Esophagus muscularis mucosa (tissue), 4 donors: ENCODE data around the gene JKAMP. TPM values are rescaled to one million over a fixed set of nuclear protein-coding genes. Genes with fewer than 3 reads are reported as not detected.

Source experiments
- DNase-seq: peaks from one replicate; pipeline ENCODE4 v3.0.0-alpha.2; 2017; ENCODE audit errors: extremely low spot score
- H3K27ac ChIP-seq, 4 donors: fragments of 200-600 bp; sonication (generic); replicated peaks in 1 of 4; 1 replicate in 3 of 4; 2 replicates in 1 of 4; pipeline ENCODE4 v1.5.1; 2016 to 2019; ENCODE audit warnings: mild to moderate bottlenecking in 1 of 4
- H3K27me3 ChIP-seq, 4 donors: fragments of 200-600 bp; sonication (generic); one replicate each; pipeline versions ENCODE4 v1.5.1 to v1.6.0; 2016 to 2019
- H3K36me3 ChIP-seq, 4 donors: fragments of 200-600 bp; sonication (generic); one replicate each; pipeline ENCODE4 v1.5.1; 2016 to 2019
- H3K4me1 ChIP-seq, 4 donors: fragments of 200-600 bp; sonication (generic); one replicate each; pipeline ENCODE4 v1.5.1; 2016 to 2019
- H3K4me3 ChIP-seq, 4 donors: fragments of 200-600 bp; sonication (generic); 1 replicate in 2 of 4; 2 replicates in 2 of 4; pipeline ENCODE4 v1.5.1; 2016 to 2019; ENCODE audit warnings: mild to moderate bottlenecking in 4 of 4, moderate library complexity in 1 of 4
- H3K9me3 ChIP-seq, 4 donors: fragments of 200-600 bp; sonication (generic); 1 replicate in 3 of 4; 2 replicates in 1 of 4; pipeline ENCODE4 v1.5.1; 2016 to 2019
- EP300 ChIP-seq: sonication (generic); formaldehyde crosslinking; IDR thresholded peaks from one replicate; pipeline ENCODE4 v1.6.1; 2017; ENCODE audit warnings: antibody characterized with exemption
- POLR2A ChIP-seq: fragments of 450-650 bp; IDR thresholded peaks from one replicate; pipeline ENCODE4 v1.6.1; 2017; ENCODE audit warnings: antibody characterized with exemption, moderate library complexity, mild to moderate bottlenecking, low read depth
- POLR2AphosphoS5 ChIP-seq, 2 donors: sonication (generic); formaldehyde crosslinking; IDR thresholded peaks; one replicate each; pipeline ENCODE4 v1.6.1; 2017; ENCODE audit warnings: antibody characterized with exemption in 2 of 2
- WGBS: methylation state at CpG from one replicate; pipeline ENCODE4 v1.1.5; 2018; 5-methylcytosine and 5-hydroxymethylcytosine counted together
- intact Hi-C: fragments of 100-400 bp; cut with DNase I; formaldehyde crosslinking; loops from one replicate; pipeline ENCODE4 v1.15.1; 2023
- total RNA-seq, 4 donors: library from RNA; depleted of rRNA; stranded (reverse); fragments of >200 nt; gene quantifications; one replicate each; pipeline versions ENCODE4 v1.1.0 to v1.2.1, GENCODE V29; 2016
- TF ChIP-seq, protein P1 (sequence below), 3 experiments: fragments of 200-600 bp in 2 of 3; fragments of 450-650 bp in 1 of 3; sonication (generic) in 2 of 3; IDR thresholded peaks; one replicate each; pipeline ENCODE4 v1.5.1; 2017 to 2019; ENCODE audit warnings: antibody characterized with exemption in 3 of 3, mild to moderate bottlenecking in 2 of 3, moderate library complexity in 1 of 3

JKAMP gene
- total RNA-seq, 4 donors from 2014 or later, result 23.3 to 27.8 (median 26.3) TPM

DNA sequence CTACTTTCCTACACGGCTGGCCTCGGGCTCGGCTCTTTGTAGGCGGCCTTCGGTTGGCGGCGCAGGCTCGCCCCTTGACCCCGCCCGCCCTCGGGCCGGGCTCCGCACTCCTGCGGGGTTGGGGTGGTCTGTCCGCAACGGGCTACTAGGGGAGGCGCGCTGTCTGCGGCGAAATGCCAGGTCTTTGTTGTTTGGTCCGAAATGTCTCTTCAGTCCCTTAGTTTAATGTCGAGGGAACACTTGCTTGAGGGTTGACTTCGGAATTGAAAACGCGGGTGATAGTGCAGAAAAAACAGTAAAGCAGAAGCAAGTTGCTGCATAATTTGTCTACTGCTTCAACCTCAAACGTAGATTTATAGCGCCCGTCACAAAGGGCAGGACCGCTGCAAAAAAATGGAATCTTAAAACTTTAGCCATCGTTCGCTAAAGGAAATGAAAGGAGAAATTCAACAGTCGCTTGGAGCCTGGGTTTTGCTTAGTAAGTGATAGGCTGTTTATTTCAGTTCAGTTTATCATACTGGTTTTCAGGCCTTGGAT is 390 bp downstream of the JKAMP start:
- Histone ChIP-seq H3K36me3 (peaks cover 5 to 22% (median 13%) of the 10 kb centered on the region in 4 donors), H3K4me3 (peak overlapping the region; percentile 72 to 83 (median 82)), H3K27me3 (no peaks in the 10 kb centered on the region), H3K4me1 (peaks cover 38 to 68% (median 61%) of the 10 kb centered on the region in 4 donors), H3K9me3 (no peaks in the 10 kb centered on the region), H3K27ac (peak overlapping the region; percentile 90 to 97 (median 93))
- no peak for DNase-seq
- TF ChIP-seq EP300 (no peak), POLR2A (no peak)
- TF ChIP-seq, protein P1, sequence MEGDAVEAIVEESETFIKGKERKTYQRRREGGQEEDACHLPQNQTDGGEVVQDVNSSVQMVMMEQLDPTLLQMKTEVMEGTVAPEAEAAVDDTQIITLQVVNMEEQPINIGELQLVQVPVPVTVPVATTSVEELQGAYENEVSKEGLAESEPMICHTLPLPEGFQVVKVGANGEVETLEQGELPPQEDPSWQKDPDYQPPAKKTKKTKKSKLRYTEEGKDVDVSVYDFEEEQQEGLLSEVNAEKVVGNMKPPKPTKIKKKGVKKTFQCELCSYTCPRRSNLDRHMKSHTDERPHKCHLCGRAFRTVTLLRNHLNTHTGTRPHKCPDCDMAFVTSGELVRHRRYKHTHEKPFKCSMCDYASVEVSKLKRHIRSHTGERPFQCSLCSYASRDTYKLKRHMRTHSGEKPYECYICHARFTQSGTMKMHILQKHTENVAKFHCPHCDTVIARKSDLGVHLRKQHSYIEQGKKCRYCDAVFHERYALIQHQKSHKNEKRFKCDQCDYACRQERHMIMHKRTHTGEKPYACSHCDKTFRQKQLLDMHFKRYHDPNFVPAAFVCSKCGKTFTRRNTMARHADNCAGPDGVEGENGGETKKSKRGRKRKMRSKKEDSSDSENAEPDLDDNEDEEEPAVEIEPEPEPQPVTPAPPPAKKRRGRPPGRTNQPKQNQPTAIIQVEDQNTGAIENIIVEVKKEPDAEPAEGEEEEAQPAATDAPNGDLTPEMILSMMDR (IDR thresholded peaks at IDR 0.05), result no peak
- under 1% methylated on average over 29 of the region's 32 CpGs for WGBS
- intact Hi-C loops, result loop anchor here (5.0 kb wide), 1 partner anchor 1187 kb away; the partner anchor contains the start of gene ARID4A

DNA sequence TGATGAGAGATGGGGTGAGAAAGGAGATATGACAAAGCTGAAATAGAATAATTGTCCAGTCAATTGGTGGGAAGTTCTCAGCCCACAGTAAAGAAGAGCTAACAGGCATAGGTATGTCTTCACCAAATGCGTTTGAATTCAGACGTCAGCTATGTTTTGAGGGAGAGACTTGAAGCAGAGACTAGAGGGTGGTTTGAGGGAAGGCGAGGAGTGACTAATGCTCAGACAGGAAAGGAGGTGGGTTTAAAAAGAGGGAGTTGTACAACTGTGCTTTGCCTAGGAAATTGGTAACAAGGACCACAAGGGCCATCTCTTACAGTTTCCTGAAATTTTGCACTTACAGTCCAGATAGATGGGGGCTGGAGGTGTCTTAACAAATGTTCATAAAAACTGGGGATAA is 6.4 kb downstream of the JKAMP start:
- Histone ChIP-seq H3K27ac (no peak overlapping the region), H3K4me3 (no peak overlapping the region), H3K4me1 (peaks cover 8 to 21% (median 16%) of the 10 kb centered on the region in 4 donors), H3K36me3 (peaks cover 7 to 69% (median 56%) of the 10 kb centered on the region in 4 donors), H3K9me3 (no peaks in the 10 kb centered on the region), H3K27me3 (no peaks in the 10 kb centered on the region)
- no peak for DNase-seq
- 80% methylated on average over 3 of the region's 3 CpGs for WGBS
- TF ChIP-seq POLR2AphosphoS5 (IDR thresholded peaks at IDR 0.05), result no peak
- TF ChIP-seq POLR2A, result no peak
- TF ChIP-seq, protein P1 (IDR thresholded peaks at IDR 0.05), result no peak
- intact Hi-C loops, result no loop called here

DNA sequence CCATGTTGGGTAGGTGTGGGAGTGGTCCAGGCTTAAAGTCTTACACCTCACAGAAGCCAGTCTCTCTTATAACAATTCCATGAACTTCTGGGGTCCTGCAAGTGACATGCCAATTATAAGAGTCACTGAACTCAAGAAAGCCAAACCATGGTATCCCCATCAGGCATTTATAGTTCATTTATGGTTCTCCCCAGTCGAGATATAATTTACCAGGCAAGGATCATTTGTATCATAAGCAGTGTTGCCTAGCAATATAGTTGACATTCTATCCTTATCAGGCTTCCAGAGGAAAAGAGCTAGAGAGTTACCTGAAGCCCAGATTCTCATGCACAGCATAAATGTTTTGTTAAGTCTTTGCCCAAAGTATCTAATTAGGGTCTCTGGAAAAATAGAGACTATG is 8.1 kb downstream of the JKAMP start:
- peaks cover 0 to 5% (median 1%) of the 10 kb centered on the region in 4 donors for H3K4me1 ChIP-seq
- no peaks in the 10 kb centered on the region for H3K27me3 ChIP-seq
- H3K27ac ChIP-seq, result no peak overlapping the region
- no peaks in the 10 kb centered on the region for H3K9me3 ChIP-seq
- peaks cover 20 to 84% (median 66%) of the 10 kb centered on the region in 4 donors for H3K36me3 ChIP-seq
- DNase-seq, result no peak
- 75% methylated on average over 1 of the region's 1 CpG for whole genome bisulfite sequencing
- H3K4me3 ChIP-seq, result no peak overlapping the region
- intact Hi-C loops, result no loop called here
- no peak for TF ChIP-seq POLR2A
- TF ChIP-seq, protein P1 (IDR thresholded peaks at IDR 0.05), result no peak
- no peak for TF ChIP-seq POLR2AphosphoS5 (IDR thresholded peaks at IDR 0.05)
- TF ChIP-seq EP300, result no peak

DNA sequence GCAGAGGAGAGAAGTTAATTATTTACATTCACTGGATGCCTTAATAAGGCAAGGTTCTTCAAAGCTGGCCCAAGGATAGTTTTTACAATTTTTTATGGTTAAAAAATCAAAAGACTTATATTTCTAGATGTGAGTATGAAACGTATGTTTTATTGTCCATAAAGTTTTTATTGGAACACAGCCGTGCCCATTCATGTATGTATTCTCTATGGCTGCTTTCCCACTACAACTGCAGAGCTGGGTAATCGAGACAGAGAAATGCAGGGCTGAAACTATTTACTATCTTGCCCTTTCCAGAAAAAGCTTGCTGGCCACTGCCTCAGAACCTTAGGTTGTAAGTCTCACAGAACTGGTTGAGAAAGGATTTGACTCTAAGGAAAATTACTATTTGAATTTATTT is 16.4 kb downstream of the JKAMP start:
- Histone ChIP-seq H3K27me3 (no peaks in the 10 kb centered on the region), H3K4me3 (no peak overlapping the region), H3K36me3 (peaks cover 7 to 53% (median 36%) of the 10 kb centered on the region in 4 donors), H3K9me3 (no peaks in the 10 kb centered on the region), H3K27ac (no peak overlapping the region), H3K4me1 (peaks cover 0 to 10% (median 5%) of the 10 kb centered on the region in 4 donors)
- WGBS, result 66% methylated on average over 3 of the region's 3 CpGs
- TF ChIP-seq POLR2A (no peak), EP300 (no peak), POLR2AphosphoS5 (IDR thresholded peaks at IDR 0.05) (no peak)
- TF ChIP-seq, protein P1 (IDR thresholded peaks at IDR 0.05), result no peak
- intact Hi-C loops, result no loop called here
- DNase-seq, result no peak

DNA sequence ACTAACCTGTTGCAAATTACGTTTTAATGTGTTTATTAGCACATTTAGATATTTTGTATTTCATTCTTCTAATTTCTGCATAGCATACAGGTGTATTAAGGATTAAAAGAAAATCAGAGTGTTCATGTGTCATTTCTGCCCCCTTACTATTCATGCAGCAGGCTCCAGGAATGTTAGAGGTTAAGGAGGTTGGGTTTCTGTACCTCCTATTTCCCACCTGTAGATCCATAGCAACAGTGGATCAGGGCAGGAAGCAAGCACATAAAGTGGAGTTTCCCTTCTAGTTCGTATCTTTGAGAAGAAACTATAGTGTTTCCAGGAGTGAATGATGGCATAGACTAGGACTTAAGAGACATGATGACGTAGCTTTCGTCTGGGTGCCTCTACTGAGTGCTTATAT is 18.9 kb downstream of the JKAMP start:
- DNase-seq, result no peak
- Histone ChIP-seq H3K36me3 (peaks cover 0 to 34% (median 20%) of the 10 kb centered on the region in 4 donors), H3K9me3 (no peaks in the 10 kb centered on the region), H3K27me3 (no peaks in the 10 kb centered on the region), H3K27ac (no peak overlapping the region), H3K4me3 (no peak overlapping the region), H3K4me1 (peaks cover 0 to 10% (median 5%) of the 10 kb centered on the region in 4 donors)
- TF ChIP-seq POLR2A (no peak), POLR2AphosphoS5 (IDR thresholded peaks at IDR 0.05) (no peak), EP300 (no peak)
- TF ChIP-seq, protein P1 (IDR thresholded peaks at IDR 0.05), result no peak
- intact Hi-C loops, result no loop called here
- WGBS, result 68% methylated on average over 4 of the region's 4 CpGs
